ENCODE data around the gene TMEM156. TPM values are rescaled to one million over a fixed set of nuclear protein-coding genes. Genes with fewer than 3 reads are reported as not detected.

TMEM156 gene
- polyA plus RNA-seq, 1 experiment = 0.07 TPM

DNA sequence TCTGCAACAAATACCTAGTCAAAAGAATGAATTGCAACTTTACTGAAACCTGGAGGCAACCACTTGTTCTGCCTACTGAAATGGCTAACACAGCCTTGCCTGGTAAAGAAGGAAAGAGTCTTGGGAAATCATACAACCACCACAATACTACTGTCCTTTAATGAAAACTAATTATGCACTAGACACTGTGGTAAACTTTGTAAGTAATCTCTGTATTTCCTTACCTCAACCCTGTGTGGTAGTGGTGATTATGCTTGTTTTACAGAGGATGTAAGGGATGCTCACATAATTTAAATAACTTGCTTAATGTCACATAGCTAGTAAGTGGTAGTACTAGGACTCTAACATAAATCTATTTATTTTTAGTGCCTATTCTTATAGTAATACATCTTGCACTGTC lies 44.7 kb downstream of the TMEM156 start:
- ChIA-PET POLR2A (no interaction called here), CTCF (interaction anchor here (1.0 to 1.2 kb wide), 2 partner anchors 9 to 40 kb away, joined by 3 read pairs; no protein-coding TSS in a partner anchor)
- no peak for TF ChIP-seq CTCF (IDR thresholded peaks at IDR 0.05; ENCODE audit: insufficient read depth, low read depth, low read length)
- no peaks in the 10 kb centered on the region for H3K27me3 ChIP-seq (ENCODE audit: control insufficient read depth, insufficient read depth, low read length)
- no peak for DNase-seq (ENCODE audit: low read depth)
- no peaks in the 10 kb centered on the region for H3K36me3 ChIP-seq (ENCODE audit: control insufficient read depth, insufficient read depth, low read length)
- no peak overlapping the region for H3K4me3 ChIP-seq (ENCODE audit: low read depth, low read length)

DNA sequence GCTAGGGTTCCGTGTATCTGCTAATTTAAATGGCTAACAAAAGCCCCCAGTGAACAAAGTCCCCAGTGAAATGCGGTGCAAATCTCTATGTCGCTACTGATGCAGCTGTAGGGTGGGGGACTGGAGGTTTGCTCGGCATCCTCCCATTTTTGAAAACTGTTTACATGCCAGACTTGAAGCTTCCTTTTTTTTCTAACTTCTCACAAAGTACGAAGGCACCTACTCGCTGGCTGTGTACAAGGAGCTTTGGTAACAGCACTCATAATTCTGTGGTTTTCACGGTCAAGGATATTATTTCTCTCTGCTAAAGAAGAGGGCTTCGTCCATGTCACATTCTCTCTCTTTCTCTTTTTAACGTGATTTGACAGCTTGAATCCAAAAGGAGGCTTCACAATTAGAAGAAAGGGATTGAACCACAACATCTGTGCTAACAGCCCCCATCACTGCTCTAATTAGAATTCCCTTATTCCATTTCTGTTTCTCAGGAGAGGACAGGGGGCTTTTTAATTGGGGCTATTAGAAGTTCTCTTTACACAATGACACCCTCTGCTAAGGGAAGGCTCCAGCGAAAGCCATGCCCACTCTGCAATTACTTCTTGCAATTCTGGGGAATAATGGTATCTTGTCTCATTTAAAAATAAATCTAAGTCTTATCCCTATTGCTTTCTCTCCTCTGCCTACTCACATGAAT lies 46.7 kb downstream of the TMEM156 start:
- POLR2A ChIA-PET = interaction anchor here (0.6 kb wide), 1 partner anchor 58 kb away, joined by 3 read pairs; no protein-coding TSS in a partner anchor
- no peak overlapping the region for H3K4me3 ChIP-seq (ENCODE audit: low read depth, low read length)

GRCh38 chr4:38983787-38984598 lies 48.2 kb downstream of the TMEM156 start:
- no peak for DNase-seq (ENCODE audit: low read depth)
- Histone ChIP-seq H3K36me3 (ENCODE audit: control insufficient read depth, insufficient read depth, low read length) (no peaks in the 10 kb centered on the region), H3K4me3 (ENCODE audit: low read depth, low read length) (no peak overlapping the region), H3K27me3 (ENCODE audit: control insufficient read depth, insufficient read depth, low read length) (no peaks in the 10 kb centered on the region)
- POLR2A ChIA-PET = interaction anchor here (0.6 kb wide), 1 partner anchor 34 kb away, joined by 3 read pairs; no protein-coding TSS in a partner anchor
- CTCF ChIA-PET = no interaction called here
- TF ChIP-seq CTCF (IDR thresholded peaks at IDR 0.05; ENCODE audit: insufficient read depth, low read depth, low read length) = no peak

More for the DNA sequence above, 46.7 kb downstream of the TMEM156 start:
- CTCF ChIA-PET = no interaction called here
- DNase-seq (ENCODE audit: low read depth) = no peak
- Histone ChIP-seq H3K27me3 (ENCODE audit: control insufficient read depth, insufficient read depth, low read length) (no peaks in the 10 kb centered on the region), H3K36me3 (ENCODE audit: control insufficient read depth, insufficient read depth, low read length) (no peaks in the 10 kb centered on the region)
- TF ChIP-seq CTCF (IDR thresholded peaks at IDR 0.05; ENCODE audit: insufficient read depth, low read depth, low read length) = no peak

- Histone ChIP-seq H3K36me3 (ENCODE audit: control insufficient read depth, insufficient read depth, low read length) (no peaks in the 10 kb centered on the region), H3K4me3 (ENCODE audit: low read depth, low read length) (no peak overlapping the region), H3K27me3 (ENCODE audit: control insufficient read depth, insufficient read depth, low read length) (no peaks in the 10 kb centered on the region)
- no peak for TF ChIP-seq CTCF (IDR thresholded peaks at IDR 0.05; ENCODE audit: insufficient read depth, low read depth, low read length)
- ChIA-PET POLR2A (no interaction called here), CTCF (no interaction called here)
- DNase-seq (ENCODE audit: low read depth) = no peak
Observed at GRCh38 chr4:38983291-38983690, 48.9 kb downstream of the TMEM156 start.

DNA sequence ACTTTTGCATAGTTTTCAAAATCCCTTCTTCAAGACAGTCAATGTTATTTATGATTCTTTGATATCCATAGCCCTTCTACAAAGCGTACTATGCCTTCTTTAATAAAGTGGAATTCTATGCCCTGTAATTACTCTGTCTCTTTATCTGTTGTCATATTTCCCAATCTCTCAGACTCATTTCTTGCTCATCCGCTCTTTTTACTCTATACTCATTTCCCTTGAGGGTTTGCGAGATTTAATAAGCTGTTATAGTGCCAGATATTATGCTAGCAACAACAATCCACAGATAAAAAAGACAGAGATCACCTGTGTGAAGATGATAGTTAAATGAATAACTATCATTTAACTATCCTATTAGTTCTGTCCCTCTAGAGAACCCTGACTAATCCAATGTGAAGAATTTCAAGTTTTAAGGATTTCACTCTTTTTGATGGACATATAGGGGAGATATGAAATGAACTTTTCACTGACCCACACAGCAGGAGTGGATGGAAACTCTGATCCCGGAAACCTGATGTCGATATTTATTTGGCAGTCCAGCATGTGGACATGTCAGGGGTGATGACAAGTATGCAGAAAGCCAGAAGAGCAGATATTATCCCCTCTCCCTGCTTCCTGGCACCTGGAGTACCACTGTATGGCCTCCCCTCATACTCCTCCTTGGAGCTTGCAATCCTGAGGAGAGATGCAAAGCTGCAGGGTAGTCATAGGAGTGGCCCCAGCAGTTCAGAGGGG lies 49.7 kb downstream of the TMEM156 start:
- POLR2A ChIA-PET = no interaction called here
- no peak for DNase-seq (ENCODE audit: low read depth)

More for the DNA sequence above, 49.7 kb downstream of the TMEM156 start:
- no peaks in the 10 kb centered on the region for H3K27me3 ChIP-seq (ENCODE audit: control insufficient read depth, insufficient read depth, low read length)
- CTCF ChIA-PET = no interaction called here
- TF ChIP-seq CTCF (IDR thresholded peaks at IDR 0.05; ENCODE audit: insufficient read depth, low read depth, low read length) = no peak
- no peak overlapping the region for H3K4me3 ChIP-seq (ENCODE audit: low read depth, low read length)
- no peaks in the 10 kb centered on the region for H3K36me3 ChIP-seq (ENCODE audit: control insufficient read depth, insufficient read depth, low read length)
